Measurements from ENCODE around the gene CD22.

CD22 gene

DNA sequence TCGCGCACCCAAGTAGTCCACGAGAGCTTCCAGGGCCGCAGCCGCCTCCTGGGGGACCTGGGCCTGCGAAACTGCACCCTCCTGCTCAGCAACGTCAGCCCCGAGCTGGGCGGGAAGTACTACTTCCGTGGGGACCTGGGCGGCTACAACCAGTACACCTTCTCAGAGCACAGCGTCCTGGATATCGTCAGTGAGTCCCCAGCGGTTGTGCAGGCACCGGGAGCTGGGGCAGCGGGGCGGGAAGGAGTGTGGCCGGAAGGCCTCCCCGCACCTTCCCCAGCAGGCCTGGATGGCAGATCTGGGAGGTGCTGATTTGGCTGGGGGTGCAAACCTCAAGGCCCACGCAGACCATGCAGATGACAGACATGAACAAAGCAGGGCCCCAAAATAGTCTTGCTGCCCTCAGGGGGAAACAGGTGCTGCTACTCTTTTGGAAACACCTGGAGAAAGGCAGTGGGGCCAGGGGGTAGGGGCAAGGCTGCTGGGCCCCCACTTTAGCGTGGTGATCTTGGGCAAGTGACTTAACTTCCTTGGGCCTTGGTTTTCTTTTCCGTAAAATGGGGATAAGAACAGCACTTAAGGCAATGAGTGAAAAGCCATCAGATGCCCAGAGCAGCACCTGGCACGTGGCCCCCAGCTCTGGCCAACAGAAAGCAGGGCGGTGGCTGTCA lies 33.1 kb upstream of the CD22 start:
- DNase-seq (ENCODE audit: extremely low spot score) = no peak
- POLR2A ChIA-PET = no interaction called here

DNA sequence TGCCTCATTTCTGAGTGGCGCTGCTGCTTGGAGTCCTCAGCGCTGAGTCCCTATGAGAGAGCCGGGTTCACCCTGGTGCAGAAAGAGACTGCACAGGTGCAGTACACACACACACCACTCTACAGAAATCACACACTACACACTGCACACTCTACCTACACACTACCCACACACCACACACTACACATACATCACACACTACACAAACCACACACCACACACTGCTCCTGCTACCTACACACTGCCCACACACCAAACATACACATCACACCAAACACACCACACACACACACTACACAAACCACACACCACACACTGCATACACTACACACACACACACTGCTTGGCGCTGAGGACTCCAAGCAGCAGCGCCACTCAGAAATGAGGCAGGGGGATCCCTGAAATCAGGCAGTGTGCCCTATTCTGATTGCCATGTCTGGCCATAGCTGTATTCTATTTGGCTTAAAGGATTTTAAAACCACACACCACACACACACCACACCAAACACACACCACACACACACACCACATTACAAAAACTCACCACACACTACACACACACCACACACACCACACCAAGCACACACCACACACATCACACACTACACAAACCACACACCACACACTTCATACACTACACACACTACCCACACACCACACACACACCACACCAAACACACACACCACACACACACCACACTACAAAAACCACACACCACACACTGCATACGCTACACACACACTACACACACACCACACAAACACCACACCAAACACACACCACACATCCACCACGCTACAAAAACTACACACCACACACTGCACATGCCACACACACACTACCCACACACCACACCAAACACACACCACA lies 32.1 kb upstream of the CD22 start:
- ChIA-PET POLR2A (no interaction called here), CTCF (no interaction called here)
- TF ChIP-seq CTBP1 (IDR thresholded peaks at IDR 0.05; ENCODE audit: borderline replicate concordance) = no peak
- no peak for TF ChIP-seq ELF4 (IDR thresholded peaks at IDR 0.05)
- TF ChIP-seq SUZ12 (IDR thresholded peaks at IDR 0.05) = no peak
- no peak for TF ChIP-seq TARDBP (IDR thresholded peaks at IDR 0.05)
- no peak for TF ChIP-seq HDGF (IDR thresholded peaks at IDR 0.05; ENCODE audit: borderline replicate concordance)
- no peak for TF ChIP-seq SP1 (IDR thresholded peaks at IDR 0.05)
- TF ChIP-seq FOXA1 (IDR thresholded peaks at IDR 0.05) = no peak
- no peak for TF ChIP-seq FOXK2 (IDR thresholded peaks at IDR 0.05)
- no peak for DNase-seq (ENCODE audit: extremely low spot score)

More for the DNA sequence above, 33.1 kb upstream of the CD22 start:
- TF ChIP-seq TARDBP (IDR thresholded peaks at IDR 0.05) (no peak), SUZ12 (IDR thresholded peaks at IDR 0.05) (no peak), LEF1 (IDR thresholded peaks at IDR 0.05; ENCODE audit: borderline replicate concordance) (no peak), FOXA1 (IDR thresholded peaks at IDR 0.05) (no peak), HDGF (IDR thresholded peaks at IDR 0.05; ENCODE audit: borderline replicate concordance) (no peak), CTBP1 (IDR thresholded peaks at IDR 0.05; ENCODE audit: borderline replicate concordance) (no peak), NFRKB (IDR thresholded peaks at IDR 0.05) (no peak), SP1 (IDR thresholded peaks at IDR 0.05) (no peak)
- TF ChIP-seq, protein P1, sequence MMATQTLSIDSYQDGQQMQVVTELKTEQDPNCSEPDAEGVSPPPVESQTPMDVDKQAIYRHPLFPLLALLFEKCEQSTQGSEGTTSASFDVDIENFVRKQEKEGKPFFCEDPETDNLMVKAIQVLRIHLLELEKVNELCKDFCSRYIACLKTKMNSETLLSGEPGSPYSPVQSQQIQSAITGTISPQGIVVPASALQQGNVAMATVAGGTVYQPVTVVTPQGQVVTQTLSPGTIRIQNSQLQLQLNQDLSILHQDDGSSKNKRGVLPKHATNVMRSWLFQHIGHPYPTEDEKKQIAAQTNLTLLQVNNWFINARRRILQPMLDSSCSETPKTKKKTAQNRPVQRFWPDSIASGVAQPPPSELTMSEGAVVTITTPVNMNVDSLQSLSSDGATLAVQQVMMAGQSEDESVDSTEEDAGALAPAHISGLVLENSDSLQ (IDR thresholded peaks at IDR 0.05) = no peak
- CTCF ChIA-PET = no interaction called here

DNA sequence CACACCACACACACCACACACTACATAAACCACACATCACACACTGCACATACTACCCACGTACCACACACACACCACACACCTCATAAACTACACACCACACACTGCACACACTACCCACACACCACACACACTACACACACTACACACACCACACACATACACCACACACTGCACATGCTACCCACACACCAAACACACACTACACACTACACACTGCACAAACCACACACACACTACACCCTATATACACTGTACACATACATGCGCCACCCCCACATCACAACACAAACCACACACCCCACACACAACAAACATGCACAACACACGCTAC lies 31.5 kb upstream of the CD22 start:
- CTCF ChIA-PET = no interaction called here
- TF ChIP-seq ELF4 (IDR thresholded peaks at IDR 0.05) = no peak
- no peak for TF ChIP-seq BHLHE40 (IDR thresholded peaks at IDR 0.05; ENCODE audit: borderline replicate concordance)
- TF ChIP-seq HDGF (IDR thresholded peaks at IDR 0.05; ENCODE audit: borderline replicate concordance) = no peak
- TF ChIP-seq FOXK2 (IDR thresholded peaks at IDR 0.05) = no peak
- TF ChIP-seq ARNT (IDR thresholded peaks at IDR 0.05) = no peak
- no peak for DNase-seq (ENCODE audit: extremely low spot score)
- POLR2A ChIA-PET = no interaction called here

DNA sequence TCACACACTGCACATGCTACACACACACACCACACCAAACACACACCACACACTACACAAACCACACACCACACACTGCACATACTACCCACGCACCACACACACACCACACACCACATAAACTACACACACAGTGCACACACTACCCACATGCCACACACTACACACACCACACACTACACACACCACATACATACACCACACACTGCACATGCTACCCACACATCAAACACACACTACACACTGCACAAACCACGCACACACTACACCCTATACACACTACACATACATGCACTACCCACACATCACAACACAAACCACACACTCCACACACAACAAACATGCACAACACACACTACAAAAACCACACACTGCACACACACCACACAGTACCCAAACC lies 31.1 kb upstream of the CD22 start:
- ChIA-PET POLR2A (no interaction called here), CTCF (no interaction called here)
- no peak for TF ChIP-seq SUZ12 (IDR thresholded peaks at IDR 0.05)
- no peak for TF ChIP-seq FOXM1 (IDR thresholded peaks at IDR 0.05; ENCODE audit: borderline replicate concordance)
- TF ChIP-seq ARNT (IDR thresholded peaks at IDR 0.05) = no peak
- TF ChIP-seq TARDBP (IDR thresholded peaks at IDR 0.05) = no peak
- TF ChIP-seq LEF1 (IDR thresholded peaks at IDR 0.05; ENCODE audit: borderline replicate concordance) = no peak
- no peak for TF ChIP-seq SP1 (IDR thresholded peaks at IDR 0.05)
- TF ChIP-seq NFRKB (IDR thresholded peaks at IDR 0.05) = no peak
- no peak for TF ChIP-seq ELF4 (IDR thresholded peaks at IDR 0.05)
- no peak for TF ChIP-seq CTBP1 (IDR thresholded peaks at IDR 0.05; ENCODE audit: borderline replicate concordance)
- no peak for TF ChIP-seq HDGF (IDR thresholded peaks at IDR 0.05; ENCODE audit: borderline replicate concordance)
- TF ChIP-seq ZNF384 (IDR thresholded peaks at IDR 0.05) = no peak
- no peak for DNase-seq (ENCODE audit: extremely low spot score)

DNA sequence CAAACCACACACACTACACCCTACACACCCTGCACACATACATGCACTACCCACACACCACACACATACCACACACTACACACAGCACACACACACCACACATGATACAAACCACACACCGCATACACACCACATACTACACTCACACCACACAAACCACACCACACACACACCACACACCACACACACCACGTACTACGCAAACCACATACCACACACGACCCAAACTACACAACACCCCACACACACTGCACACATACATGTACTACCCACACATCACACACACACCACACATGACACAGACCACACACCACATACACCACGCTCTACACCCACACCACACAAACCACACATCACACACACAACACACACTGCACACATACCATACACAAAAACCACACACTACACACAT lies 30.4 kb upstream of the CD22 start:
- DNase-seq (ENCODE audit: extremely low spot score) = no peak
- TF ChIP-seq ZNF384 (IDR thresholded peaks at IDR 0.05) (no peak), FOXA1 (IDR thresholded peaks at IDR 0.05) (no peak), L3MBTL2 (conservative IDR thresholded peaks at IDR 0.05) (no peak)
- CTCF ChIA-PET = no interaction called here
- POLR2A ChIA-PET = no interaction called here

DNA sequence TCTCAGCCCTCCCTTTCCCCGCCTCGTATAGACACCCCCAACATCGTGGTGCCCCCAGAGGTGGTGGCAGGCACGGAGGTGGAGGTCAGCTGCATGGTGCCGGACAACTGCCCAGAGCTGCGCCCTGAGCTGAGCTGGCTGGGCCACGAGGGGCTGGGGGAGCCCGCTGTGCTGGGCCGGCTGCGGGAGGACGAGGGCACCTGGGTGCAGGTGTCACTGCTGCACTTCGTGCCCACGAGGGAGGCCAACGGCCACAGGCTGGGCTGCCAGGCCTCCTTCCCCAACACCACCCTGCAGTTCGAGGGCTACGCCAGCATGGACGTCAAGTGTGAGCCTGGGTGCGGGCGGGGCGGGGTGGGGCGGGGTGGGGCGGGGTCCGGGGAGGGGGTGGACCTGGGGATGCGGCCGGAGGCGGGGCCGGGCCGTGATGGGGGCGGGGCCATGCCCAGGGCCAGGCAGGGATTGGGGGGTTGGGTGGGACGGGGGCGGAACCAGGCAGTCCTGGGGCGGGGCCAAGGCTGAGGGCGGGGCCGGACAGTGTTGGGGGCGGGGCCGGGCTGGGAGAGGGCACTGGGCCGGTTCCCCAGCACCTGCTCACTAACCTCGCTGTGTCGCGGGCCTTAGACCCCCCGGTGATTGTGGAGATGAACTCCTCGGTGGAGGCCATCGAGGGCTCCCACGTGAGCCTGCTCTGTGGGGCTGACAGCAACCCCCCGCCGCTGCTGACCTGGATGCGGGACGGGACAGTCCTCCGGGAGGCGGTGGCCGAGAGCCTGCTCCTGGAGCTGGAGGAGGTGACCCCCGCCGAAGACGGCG lies 29.3 kb upstream of the CD22 start:
- DNase-seq (ENCODE audit: extremely low spot score) = peak; percentile 97
- TF ChIP-seq FOXK2 (IDR thresholded peaks at IDR 0.05) = no peak
- TF ChIP-seq FOXA1 (IDR thresholded peaks at IDR 0.05) = no peak
- peak; percentile 56 for TF ChIP-seq L3MBTL2 (conservative IDR thresholded peaks at IDR 0.05)
- TF ChIP-seq ELF4 (IDR thresholded peaks at IDR 0.05) = no peak
- no peak for TF ChIP-seq BHLHE40 (IDR thresholded peaks at IDR 0.05; ENCODE audit: borderline replicate concordance)
- ChIA-PET POLR2A (no interaction called here), CTCF (no interaction called here)

DNA sequence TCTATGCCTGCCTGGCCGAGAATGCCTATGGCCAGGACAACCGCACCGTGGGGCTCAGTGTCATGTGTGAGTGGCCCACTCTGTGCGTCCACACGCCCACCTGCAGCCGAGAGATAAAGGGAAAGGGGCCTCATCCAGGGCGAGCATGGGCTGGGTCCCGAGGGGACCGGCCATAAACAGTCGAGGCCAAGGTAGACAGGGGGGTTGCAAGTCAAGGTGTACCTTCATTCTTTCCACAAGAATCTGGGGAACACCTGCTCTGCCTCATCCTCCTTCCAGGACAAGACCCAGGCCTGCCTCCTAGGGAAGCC lies 28.7 kb upstream of the CD22 start:
- ChIA-PET CTCF (no interaction called here), POLR2A (no interaction called here)
- no peak for TF ChIP-seq LEF1 (IDR thresholded peaks at IDR 0.05; ENCODE audit: borderline replicate concordance)
- TF ChIP-seq FOXA1 (IDR thresholded peaks at IDR 0.05) = no peak
- TF ChIP-seq, protein P1 (IDR thresholded peaks at IDR 0.05) = no peak
- no peak for DNase-seq (ENCODE audit: extremely low spot score)

Measured in HEK293T (cell line).